Stimulated activated CD4-positive, alpha-beta T cell treated with anti-CD3 and anti-CD28 coated beads, TNF-alpha, amount 100 ng/mL, for 24 hours (primary cell): ENCODE results near the gene CLRN1.

ENCODE experiments used
- DNase-seq, 3 experiments: peaks; one replicate each; pipeline ENCODE4 v3.0.0-alpha.2; 2020; ENCODE audit warnings: low read depth in 3 of 3

Gene CLRN1

GRCh38 chr3:150876611-150877265 is 95.8 kb downstream of the CLRN1 start:
- no peak for DNase-seq
